Measurements from ENCODE around the gene MGAT4A. TPM values are rescaled to one million over a fixed set of nuclear protein-coding genes. Genes with fewer than 3 reads are reported as not detected.
A peak's percentile ranks its signal among the peaks of the same experiment; 100 is the strongest.

MGAT4A gene
- total RNA-seq (42.9 TPM), polyA plus RNA-seq (24.4 TPM)
- long read RNA-seq, donor 1: 0 reads
- long read RNA-seq, donor 2, full-length matches to known transcripts: 14 of 14 reads
- long read RNA-seq, donor 2, partial matches to known transcripts: 0 of 14 reads
- long read RNA-seq, donor 2, other reads (novel, unspliced or antisense): 0 of 14 reads
- long read RNA-seq, donor 3, full-length matches to known transcripts: 5 of 5 reads
- long read RNA-seq, donor 3, partial matches to known transcripts: 0 of 5 reads
- long read RNA-seq, donor 3, other reads (novel, unspliced or antisense): 0 of 5 reads
- long read RNA-seq, donor 4: 0 reads
- long read RNA-seq, donor 5, full-length matches to known transcripts: 9 of 18 reads
- long read RNA-seq, donor 5, partial matches to known transcripts: 9 of 18 reads
- long read RNA-seq, donor 5, other reads (novel, unspliced or antisense): 0 of 18 reads
- long read RNA-seq, donor 6, full-length matches to known transcripts: 5 of 5 reads
- long read RNA-seq, donor 6, partial matches to known transcripts: 0 of 5 reads
- long read RNA-seq, donor 6, other reads (novel, unspliced or antisense): 0 of 5 reads
- long read RNA-seq, donor 7, full-length matches to known transcripts: 14 of 19 reads
- long read RNA-seq, donor 7, partial matches to known transcripts: 5 of 19 reads
- long read RNA-seq, donor 7, other reads (novel, unspliced or antisense): 0 of 19 reads
- long read RNA-seq, donor 8, full-length matches to known transcripts: 4 of 4 reads
- long read RNA-seq, donor 8, partial matches to known transcripts: 0 of 4 reads
- long read RNA-seq, donor 8, other reads (novel, unspliced or antisense): 0 of 4 reads
- long read RNA-seq, donor 9, full-length matches to known transcripts: 2 of 12 reads
- long read RNA-seq, donor 9, partial matches to known transcripts: 10 of 12 reads
- long read RNA-seq, donor 9, other reads (novel, unspliced or antisense): 0 of 12 reads
- long read RNA-seq, donor 10, full-length matches to known transcripts: 3 of 3 reads
- long read RNA-seq, donor 10, partial matches to known transcripts: 0 of 3 reads
- long read RNA-seq, donor 10, other reads (novel, unspliced or antisense): 0 of 3 reads

DNA sequence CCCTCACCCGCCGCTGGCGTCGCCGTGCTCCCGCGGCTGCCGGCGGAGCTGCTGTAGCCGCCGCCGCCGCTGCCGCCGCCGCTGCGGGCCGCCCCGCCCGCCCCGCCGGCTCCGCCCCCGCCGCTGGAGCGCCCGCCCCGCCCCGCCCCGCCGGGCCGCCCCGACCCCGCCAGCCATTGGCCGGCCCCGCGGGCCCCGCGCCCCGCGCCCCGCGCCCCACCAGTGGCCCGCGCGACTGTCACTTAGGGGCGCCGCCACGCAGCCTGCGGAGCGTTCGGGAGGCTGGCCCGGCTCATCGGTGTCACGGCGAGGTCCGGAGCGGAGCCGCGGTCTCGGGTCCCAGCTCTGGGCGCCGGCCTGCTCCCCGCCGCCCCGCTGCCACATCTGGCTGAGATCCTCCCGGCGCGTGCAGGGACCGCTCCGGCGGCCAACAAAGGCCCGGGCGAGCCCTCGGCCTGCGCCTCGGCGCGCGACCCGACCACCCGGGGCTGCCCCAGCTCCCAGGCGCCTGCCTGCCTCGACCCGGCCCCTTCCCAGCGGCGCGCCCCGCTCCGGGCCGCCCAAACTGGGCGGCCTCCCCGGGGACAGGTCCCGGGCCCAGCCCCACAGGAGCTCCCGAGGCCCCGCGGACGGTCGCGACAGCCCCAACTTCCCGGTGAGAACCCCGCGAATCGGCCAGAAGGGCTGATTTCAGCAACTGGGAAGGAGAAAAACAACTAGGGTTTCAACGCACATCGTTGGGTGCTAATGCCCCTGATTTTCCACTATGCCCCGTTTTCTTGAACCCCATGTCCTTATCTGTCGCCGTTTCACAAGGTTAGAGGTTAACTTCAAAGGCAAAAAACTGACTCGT lies at the start of gene MGAT4A:
TSS of gene MGAT4A (minus strand) at position 92 of the 853 bp plus-strand sequence. CDS start 4,800 bp downstream, outside the sequence.
- H3K4me3 ChIP-seq (ENCODE audit: low read length in 2 of 2): peak within 1 kb of the TSS; percentile 65 to 79
- no peaks in the 10 kb centered on the region for H3K9me3 ChIP-seq (ENCODE audit: control insufficient read depth in 2 of 2, insufficient read depth in 1 of 2, low read length in 1 of 2)
- peaks cover under 1 to 2% of the 10 kb centered on the region in 2 donors for H3K36me3 ChIP-seq (ENCODE audit: control insufficient read depth in 2 of 2, insufficient read depth in 2 of 2, low read length in 1 of 2)
- H3K27ac ChIP-seq (ENCODE audit: low read depth in 1 of 2, low read length in 1 of 2): peak within 1 kb of the TSS; percentile 87 to 96
- H3K4me1 ChIP-seq (ENCODE audit: control insufficient read depth in 2 of 2, insufficient read depth in 2 of 2, low read length in 2 of 2): peaks cover 23 to 48% of the 10 kb centered on the region in 2 donors
- peak in 6 of 9 donors; percentile 56 to 84 (median 64) for DNase-seq (ENCODE audit: low read depth in 6 of 9, low spot score in 9 of 9)
- under 1% methylated on average over 109 of the region's 110 CpGs for WGBS
- H3K27me3 ChIP-seq (ENCODE audit: control insufficient read depth in 2 of 2, insufficient read depth in 1 of 2, low read length in 1 of 2): no peaks in the 10 kb centered on the region

DNA sequence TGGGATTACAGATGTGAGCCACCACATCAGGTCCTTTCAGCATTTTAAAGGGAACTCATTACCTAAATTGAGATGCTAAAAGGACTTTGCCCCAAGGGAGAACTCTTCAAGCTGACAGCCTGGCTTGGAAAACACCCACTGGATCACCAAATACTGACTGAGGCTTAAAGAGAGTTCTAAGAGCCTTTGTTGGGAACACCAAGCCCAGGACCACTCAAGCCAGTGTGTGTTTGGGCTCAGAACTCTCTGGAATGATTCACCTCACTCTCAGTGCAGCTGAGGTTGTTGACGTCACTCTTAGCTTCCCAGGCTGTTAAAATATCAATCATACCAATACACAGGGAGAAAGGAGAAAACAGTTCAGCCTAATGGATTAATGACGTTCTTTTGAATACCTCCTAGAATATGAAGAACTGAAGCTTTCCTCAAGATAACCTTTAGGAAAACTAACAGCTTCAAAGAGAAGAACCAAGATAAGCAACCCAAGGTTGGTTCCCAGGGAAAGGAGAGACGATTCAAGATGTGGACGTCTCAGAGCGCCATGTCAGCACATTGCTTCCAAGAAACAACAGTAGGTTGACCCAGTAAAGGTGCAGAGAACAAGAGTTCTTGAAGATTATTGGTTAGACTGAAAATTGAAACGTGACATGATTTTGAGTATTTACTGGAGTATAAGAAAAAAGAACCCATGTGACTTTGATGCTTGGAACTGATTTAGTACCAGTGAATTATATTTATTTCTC lies 48.0 kb upstream of the MGAT4A start:
- WGBS: 97% methylated on average over 6 of the region's 6 CpGs
- Histone ChIP-seq H3K9me3 (ENCODE audit: control insufficient read depth in 2 of 2, insufficient read depth in 1 of 2, low read length in 1 of 2) (peaks cover 0 to 3% of the 10 kb centered on the region in 2 donors), H3K4me1 (ENCODE audit: control insufficient read depth in 2 of 2, insufficient read depth in 2 of 2, low read length in 2 of 2) (peaks cover 0 to 25% of the 10 kb centered on the region in 2 donors), H3K36me3 (ENCODE audit: control insufficient read depth in 2 of 2, insufficient read depth in 2 of 2, low read length in 1 of 2) (no peaks in the 10 kb centered on the region), H3K4me3 (ENCODE audit: low read length in 2 of 2) (no peak overlapping the region), H3K27me3 (ENCODE audit: control insufficient read depth in 2 of 2, insufficient read depth in 1 of 2, low read length in 1 of 2) (no peaks in the 10 kb centered on the region), H3K27ac (ENCODE audit: low read depth in 1 of 2, low read length in 1 of 2) (no peak overlapping the region)
- DNase-seq (ENCODE audit: low read depth in 6 of 9, low spot score in 9 of 9): no peak

DNA sequence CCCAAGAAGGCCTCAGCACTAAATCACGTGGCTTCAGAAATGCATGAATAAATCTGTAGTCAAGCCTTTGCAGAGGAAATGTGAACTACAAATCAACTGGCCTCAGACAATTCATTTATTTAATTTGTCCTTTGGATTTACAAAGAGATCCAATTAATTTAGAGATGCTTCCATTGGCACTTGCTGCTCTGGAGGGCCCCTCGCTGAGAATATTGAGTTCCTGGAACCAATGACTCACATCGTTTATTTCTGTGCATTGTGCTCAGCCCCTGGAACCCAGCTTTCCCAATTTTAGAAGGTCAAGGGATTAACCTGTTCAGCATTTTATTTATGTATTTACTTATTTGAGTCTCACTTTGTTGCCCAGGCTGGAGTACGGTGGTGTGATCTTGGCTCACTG lies 47.2 kb upstream of the MGAT4A start:
- Histone ChIP-seq H3K36me3 (ENCODE audit: control insufficient read depth in 2 of 2, insufficient read depth in 2 of 2, low read length in 1 of 2) (no peaks in the 10 kb centered on the region), H3K4me1 (ENCODE audit: control insufficient read depth in 2 of 2, insufficient read depth in 2 of 2, low read length in 2 of 2) (peaks cover under 1 to 32% of the 10 kb centered on the region in 2 donors), H3K9me3 (ENCODE audit: control insufficient read depth in 2 of 2, insufficient read depth in 1 of 2, low read length in 1 of 2) (peaks cover 0 to 3% of the 10 kb centered on the region in 2 donors), H3K27me3 (ENCODE audit: control insufficient read depth in 2 of 2, insufficient read depth in 1 of 2, low read length in 1 of 2) (no peaks in the 10 kb centered on the region), H3K4me3 (ENCODE audit: low read length in 2 of 2) (no peak overlapping the region), H3K27ac (ENCODE audit: low read depth in 1 of 2, low read length in 1 of 2) (no peak overlapping the region)
- 98% methylated on average over 4 of the region's 4 CpGs for WGBS
- DNase-seq (ENCODE audit: low read depth in 6 of 9, low spot score in 9 of 9): no peak

DNA sequence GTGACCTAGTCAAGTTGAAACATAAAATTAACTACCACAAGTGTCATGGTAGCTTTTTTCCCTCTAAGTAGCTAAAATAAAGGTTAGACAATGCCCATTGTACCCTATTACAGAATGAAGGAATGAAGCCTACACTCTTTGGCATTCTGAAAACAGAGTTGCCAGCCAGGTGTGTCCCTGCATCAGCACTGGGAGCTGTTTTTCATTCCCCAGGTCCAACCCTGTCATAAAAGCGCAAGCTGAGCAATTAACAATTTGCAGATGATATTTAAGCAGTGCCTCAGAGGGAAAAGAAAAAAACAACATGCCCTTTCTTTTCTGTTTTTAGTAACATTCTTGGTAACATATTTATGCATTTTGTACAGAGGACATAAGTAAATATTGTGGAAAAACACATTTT lies 46.8 kb upstream of the MGAT4A start:
- H3K4me3 ChIP-seq (ENCODE audit: low read length in 2 of 2): no peak overlapping the region
- no peaks in the 10 kb centered on the region for H3K36me3 ChIP-seq (ENCODE audit: control insufficient read depth in 2 of 2, insufficient read depth in 2 of 2, low read length in 1 of 2)
- no peak overlapping the region for H3K27ac ChIP-seq (ENCODE audit: low read depth in 1 of 2, low read length in 1 of 2)
- H3K4me1 ChIP-seq (ENCODE audit: control insufficient read depth in 2 of 2, insufficient read depth in 2 of 2, low read length in 2 of 2): peaks cover 5 to 37% of the 10 kb centered on the region in 2 donors
- peaks cover 0 to under 1% of the 10 kb centered on the region in 2 donors for H3K9me3 ChIP-seq (ENCODE audit: control insufficient read depth in 2 of 2, insufficient read depth in 1 of 2, low read length in 1 of 2)
- no peak for DNase-seq (ENCODE audit: low read depth in 6 of 9, low spot score in 9 of 9)
- no peaks in the 10 kb centered on the region for H3K27me3 ChIP-seq (ENCODE audit: control insufficient read depth in 2 of 2, insufficient read depth in 1 of 2, low read length in 1 of 2)
- 100% methylated on average over 1 of the region's 1 CpG for WGBS

DNA sequence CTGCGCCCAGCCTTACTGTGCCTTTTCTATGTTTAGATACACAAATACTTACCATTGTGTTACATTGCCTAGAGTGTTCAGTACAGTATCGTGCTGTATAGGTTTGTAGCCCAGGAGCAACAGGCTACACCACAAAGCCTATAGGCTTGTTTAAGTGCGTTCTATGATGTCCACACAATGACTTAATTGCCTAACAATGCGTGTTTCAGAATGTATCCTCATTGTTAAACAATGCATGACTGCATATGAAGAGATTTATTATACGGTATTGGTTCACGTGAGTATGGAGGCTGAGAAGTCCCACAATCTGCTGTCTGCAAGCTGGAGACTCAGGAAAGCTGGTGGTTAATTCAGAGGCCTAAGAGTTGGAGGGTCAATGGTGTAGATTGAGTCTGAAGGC lies 46.1 kb upstream of the MGAT4A start:
- 97% methylated on average over 6 of the region's 6 CpGs for WGBS
- DNase-seq (ENCODE audit: low read depth in 6 of 9, low spot score in 9 of 9): no peak
- H3K9me3 ChIP-seq (ENCODE audit: control insufficient read depth in 2 of 2, insufficient read depth in 1 of 2, low read length in 1 of 2): no peaks in the 10 kb centered on the region

DNA sequence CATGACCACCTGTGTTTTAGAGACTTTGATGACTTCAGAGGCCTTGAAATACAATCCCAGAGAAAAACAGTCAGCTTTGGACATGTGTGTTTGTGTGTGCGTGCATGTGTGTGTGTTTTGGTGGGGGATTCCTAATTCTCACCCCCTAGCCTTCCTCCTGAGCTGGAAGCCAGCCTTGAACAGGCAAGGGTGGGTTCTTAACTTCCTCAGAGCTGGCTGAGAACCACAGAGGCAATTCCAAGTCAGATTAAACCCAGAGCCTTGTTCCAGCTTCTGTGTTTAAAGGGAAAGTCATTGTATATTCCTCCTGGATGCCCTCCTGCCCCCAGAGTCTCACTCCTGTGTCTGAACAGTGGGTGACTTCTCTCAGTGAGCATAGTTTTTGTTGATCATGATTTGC lies 45.2 kb upstream of the MGAT4A start:
- WGBS: 90% methylated on average over 1 of the region's 1 CpG
- DNase-seq (ENCODE audit: low read depth in 6 of 9, low spot score in 9 of 9): no peak
- peak overlapping the region in 1 of 2 donors; percentile 56 for H3K27ac ChIP-seq (ENCODE audit: low read depth in 1 of 2, low read length in 1 of 2)

More for the DNA sequence above, 46.1 kb upstream of the MGAT4A start:
- no peak overlapping the region for H3K27ac ChIP-seq (ENCODE audit: low read depth in 1 of 2, low read length in 1 of 2)
- H3K36me3 ChIP-seq (ENCODE audit: control insufficient read depth in 2 of 2, insufficient read depth in 2 of 2, low read length in 1 of 2): no peaks in the 10 kb centered on the region
- H3K4me3 ChIP-seq (ENCODE audit: low read length in 2 of 2): no peak overlapping the region
- peaks cover 5 to 43% of the 10 kb centered on the region in 2 donors for H3K4me1 ChIP-seq (ENCODE audit: control insufficient read depth in 2 of 2, insufficient read depth in 2 of 2, low read length in 2 of 2)
- H3K27me3 ChIP-seq (ENCODE audit: control insufficient read depth in 2 of 2, insufficient read depth in 1 of 2, low read length in 1 of 2): no peaks in the 10 kb centered on the region

DNA sequence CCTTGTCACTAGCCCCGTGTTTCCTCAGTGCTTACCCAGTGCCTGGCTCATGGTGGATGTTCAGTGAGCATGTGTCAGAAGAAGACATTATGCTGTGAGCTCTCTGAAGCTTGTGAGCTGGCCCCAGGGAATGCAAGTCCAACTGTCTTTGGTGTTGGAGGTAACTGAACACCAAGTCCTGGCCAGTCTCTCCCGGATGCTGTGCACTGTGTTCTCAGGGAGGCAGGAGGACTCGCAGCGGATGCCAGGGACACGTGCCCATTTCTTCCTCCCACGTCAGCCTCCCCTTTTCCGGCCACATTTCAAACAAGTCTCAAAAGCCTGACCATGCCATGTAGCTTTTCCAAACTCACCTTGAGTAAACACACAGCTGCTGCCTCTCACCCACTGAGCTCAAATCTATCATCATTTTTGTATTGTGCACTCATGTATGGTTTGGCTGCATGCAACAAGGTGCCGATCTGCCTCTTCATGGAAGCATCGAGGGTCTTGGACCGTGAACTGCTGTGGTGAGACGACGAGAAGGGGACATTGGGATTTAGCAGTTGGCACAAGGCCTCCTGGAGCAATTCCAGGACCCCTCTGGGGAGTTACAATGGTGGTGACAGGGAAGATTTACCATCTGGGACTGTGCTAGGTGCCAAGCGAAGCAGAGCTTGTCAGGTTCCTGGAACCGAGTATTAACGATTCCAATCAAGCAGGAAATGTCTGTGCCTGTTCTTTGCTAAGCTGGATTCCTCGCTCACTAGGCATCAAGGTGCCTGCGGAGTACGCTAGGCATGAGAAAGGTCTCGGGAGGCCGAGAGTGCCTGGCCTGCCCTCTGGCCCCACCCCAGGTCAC lies 44.4 kb upstream of the MGAT4A start:
- H3K27ac ChIP-seq (ENCODE audit: low read depth in 1 of 2, low read length in 1 of 2): peak overlapping the region in 1 of 2 donors; percentile 56
- no peak for DNase-seq (ENCODE audit: low read depth in 6 of 9, low spot score in 9 of 9)
- H3K27me3 ChIP-seq (ENCODE audit: control insufficient read depth in 2 of 2, insufficient read depth in 1 of 2, low read length in 1 of 2): no peaks in the 10 kb centered on the region
- H3K4me3 ChIP-seq (ENCODE audit: low read length in 2 of 2): no peak overlapping the region
- H3K4me1 ChIP-seq (ENCODE audit: control insufficient read depth in 2 of 2, insufficient read depth in 2 of 2, low read length in 2 of 2): peaks cover 7 to 59% of the 10 kb centered on the region in 2 donors
- H3K36me3 ChIP-seq (ENCODE audit: control insufficient read depth in 2 of 2, insufficient read depth in 2 of 2, low read length in 1 of 2): no peaks in the 10 kb centered on the region
- H3K9me3 ChIP-seq (ENCODE audit: control insufficient read depth in 2 of 2, insufficient read depth in 1 of 2, low read length in 1 of 2): peaks cover 0 to 5% of the 10 kb centered on the region in 2 donors
- WGBS: 95% methylated on average over 20 of the region's 20 CpGs

More for the DNA sequence above, 45.2 kb upstream of the MGAT4A start:
- H3K27me3 ChIP-seq (ENCODE audit: control insufficient read depth in 2 of 2, insufficient read depth in 1 of 2, low read length in 1 of 2): no peaks in the 10 kb centered on the region
- H3K36me3 ChIP-seq (ENCODE audit: control insufficient read depth in 2 of 2, insufficient read depth in 2 of 2, low read length in 1 of 2): no peaks in the 10 kb centered on the region
- H3K4me1 ChIP-seq (ENCODE audit: control insufficient read depth in 2 of 2, insufficient read depth in 2 of 2, low read length in 2 of 2): peaks cover 7 to 52% of the 10 kb centered on the region in 2 donors
- H3K4me3 ChIP-seq (ENCODE audit: low read length in 2 of 2): no peak overlapping the region
- peaks cover 0 to 3% of the 10 kb centered on the region in 2 donors for H3K9me3 ChIP-seq (ENCODE audit: control insufficient read depth in 2 of 2, insufficient read depth in 1 of 2, low read length in 1 of 2)

Data from thymus (tissue), 14 donors.